Testis (tissue), 2 donors: ENCODE measurements around the gene RNF123.

Experiments
- POLR2A ChIP-seq: fragments of 450-650 bp; IDR thresholded peaks from one replicate; pipeline ENCODE4 v1.6.1; 2017; ENCODE audit warnings: antibody characterized with exemption, mild to moderate bottlenecking, moderate library complexity
- TF ChIP-seq, protein P1 (sequence below), 3 experiments: fragments of 450-650 bp in 2 of 3; fragments of 200-600 bp in 1 of 3; sonication (generic) in 1 of 3; IDR thresholded peaks; one replicate each; pipeline ENCODE4 v1.5.1; 2016 to 2019; ENCODE audit warnings: antibody characterized with exemption in 3 of 3, mild to moderate bottlenecking in 2 of 3, moderate library complexity in 1 of 3

DNA sequence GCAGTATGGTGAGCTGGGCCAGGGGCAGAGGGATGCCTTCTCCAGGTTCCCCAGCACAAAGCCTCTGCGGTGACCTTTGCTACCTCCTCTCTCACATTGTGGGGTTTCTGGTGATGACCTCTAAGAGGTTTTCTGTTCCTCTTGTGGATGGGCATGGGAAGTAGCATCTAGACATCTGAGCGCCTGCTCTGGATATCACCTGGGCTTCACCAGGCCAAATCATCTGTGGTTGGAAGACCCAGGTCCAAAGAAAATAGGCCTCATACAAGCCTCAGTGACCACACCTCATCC lies 8.2 kb upstream of the RNF123 start:
- TF ChIP-seq, protein P1, sequence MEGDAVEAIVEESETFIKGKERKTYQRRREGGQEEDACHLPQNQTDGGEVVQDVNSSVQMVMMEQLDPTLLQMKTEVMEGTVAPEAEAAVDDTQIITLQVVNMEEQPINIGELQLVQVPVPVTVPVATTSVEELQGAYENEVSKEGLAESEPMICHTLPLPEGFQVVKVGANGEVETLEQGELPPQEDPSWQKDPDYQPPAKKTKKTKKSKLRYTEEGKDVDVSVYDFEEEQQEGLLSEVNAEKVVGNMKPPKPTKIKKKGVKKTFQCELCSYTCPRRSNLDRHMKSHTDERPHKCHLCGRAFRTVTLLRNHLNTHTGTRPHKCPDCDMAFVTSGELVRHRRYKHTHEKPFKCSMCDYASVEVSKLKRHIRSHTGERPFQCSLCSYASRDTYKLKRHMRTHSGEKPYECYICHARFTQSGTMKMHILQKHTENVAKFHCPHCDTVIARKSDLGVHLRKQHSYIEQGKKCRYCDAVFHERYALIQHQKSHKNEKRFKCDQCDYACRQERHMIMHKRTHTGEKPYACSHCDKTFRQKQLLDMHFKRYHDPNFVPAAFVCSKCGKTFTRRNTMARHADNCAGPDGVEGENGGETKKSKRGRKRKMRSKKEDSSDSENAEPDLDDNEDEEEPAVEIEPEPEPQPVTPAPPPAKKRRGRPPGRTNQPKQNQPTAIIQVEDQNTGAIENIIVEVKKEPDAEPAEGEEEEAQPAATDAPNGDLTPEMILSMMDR (IDR thresholded peaks at IDR 0.05), result no peak
- TF ChIP-seq POLR2A, result no peak
